Fibroblast of peridontal ligament (primary cell): ENCODE data around the gene MAP3K9.
"Not testable (repeated sequence)": the region's sequence is repeated elsewhere in the genome, so short reads cannot be mapped to it uniquely, and the experiment has no call there.

Experiments used
- DNase-seq: peaks from one replicate; pipeline ENCODE4 v3.0.0-alpha.2; 2010; ENCODE audit errors: extremely low read depth

The MAP3K9 gene

DNA sequence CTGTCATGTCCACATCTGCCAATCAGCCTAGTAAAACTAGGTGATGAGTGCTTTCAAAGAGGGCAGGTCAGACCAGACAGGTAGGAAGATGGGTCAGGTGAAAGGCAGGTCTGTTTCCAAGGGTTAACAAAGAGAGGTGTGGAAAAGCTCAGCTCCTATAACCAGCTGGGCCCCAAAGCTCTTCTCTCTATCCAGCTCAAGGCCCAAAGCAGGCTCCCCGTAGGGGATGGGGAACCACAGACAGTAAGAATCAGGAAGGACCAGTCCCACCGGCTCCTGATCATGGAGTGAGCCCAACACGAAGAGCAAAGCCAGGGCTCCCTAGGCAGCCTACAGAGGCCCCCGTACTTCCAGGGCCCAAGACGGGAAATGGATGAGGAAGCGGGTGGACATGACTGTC lies 84.4 kb downstream of the MAP3K9 start:
- DNase-seq: no peak

DNA sequence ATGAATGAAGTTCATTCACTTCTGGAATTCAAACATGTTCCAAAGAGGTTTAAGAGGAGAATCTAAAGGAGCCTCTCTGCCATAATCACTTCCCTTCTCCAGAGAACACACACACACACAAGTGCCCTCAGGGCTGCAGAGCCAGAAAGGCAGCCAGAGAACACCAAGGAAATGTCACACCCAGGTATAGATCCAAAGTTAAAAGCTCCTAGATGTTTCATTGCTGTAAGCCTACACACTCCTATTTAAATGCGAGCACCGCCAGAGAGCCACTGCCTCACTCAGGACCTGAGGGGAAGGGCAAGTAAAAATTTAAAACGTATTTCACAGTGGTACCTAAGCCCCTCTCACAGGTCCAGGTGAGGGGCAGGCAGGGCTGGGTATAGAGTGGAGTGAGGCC lies 85.2 kb downstream of the MAP3K9 start:
- no peak for DNase-seq

DNA sequence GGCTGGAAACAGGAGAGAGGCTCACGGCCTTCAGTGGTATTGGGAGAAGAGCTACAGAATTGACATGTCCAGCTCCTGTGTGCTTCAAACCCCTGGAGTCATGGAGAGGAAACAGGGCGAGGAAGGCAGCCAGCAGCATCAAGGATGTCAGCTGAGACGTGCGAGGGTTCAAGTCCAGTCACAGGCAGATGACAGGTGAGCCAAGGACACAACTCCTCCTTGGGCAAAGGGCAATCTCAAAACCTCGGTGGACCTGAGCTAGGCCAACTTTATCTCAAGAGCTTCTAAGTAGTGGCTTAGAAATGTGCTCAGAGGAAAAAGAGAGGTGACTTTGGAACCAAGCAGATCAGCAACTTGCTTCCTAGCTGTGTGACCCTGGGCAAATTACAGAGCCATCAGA lies 86.0 kb downstream of the MAP3K9 start:
- DNase-seq: no peak

DNA sequence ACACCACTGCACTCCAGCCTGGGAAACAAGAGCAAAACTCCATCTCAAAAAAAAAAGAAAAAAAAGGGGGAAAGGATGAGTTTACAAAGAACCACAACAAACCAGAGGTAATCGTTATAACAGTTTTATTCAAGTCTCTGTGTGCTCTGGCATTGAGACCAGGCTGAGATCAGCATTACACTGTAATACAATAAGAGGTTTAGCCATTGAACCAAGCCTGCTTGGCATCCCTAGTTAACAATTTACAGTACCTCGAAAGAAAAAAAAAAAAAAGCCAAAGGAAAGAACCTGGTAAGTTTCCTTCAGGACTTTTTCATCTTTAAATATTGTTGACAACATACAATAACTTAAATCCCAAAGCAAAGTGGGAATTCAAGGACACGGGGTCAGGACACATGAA lies 86.9 kb downstream of the MAP3K9 start:
- DNase-seq: no peak

DNA sequence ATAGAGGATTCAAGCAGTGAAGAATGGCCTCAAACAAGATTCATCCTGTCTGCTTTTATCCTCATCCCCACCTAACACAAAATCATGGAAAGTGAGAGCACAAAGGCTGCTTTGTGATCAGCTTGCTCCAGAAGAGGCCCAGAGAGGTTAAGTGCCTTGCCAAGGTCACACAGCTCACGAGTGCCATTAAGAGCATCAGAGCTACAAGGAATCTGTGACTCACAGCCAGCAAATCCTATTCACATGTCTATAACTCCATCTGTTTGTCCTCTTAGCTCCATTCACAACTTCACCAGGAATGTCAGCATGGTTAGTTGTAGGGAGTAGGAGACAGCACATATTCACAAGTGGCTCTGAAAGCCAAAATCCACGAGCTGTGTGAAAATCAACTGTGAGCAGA lies 87.8 kb downstream of the MAP3K9 start:
- DNase-seq: no peak

DNA sequence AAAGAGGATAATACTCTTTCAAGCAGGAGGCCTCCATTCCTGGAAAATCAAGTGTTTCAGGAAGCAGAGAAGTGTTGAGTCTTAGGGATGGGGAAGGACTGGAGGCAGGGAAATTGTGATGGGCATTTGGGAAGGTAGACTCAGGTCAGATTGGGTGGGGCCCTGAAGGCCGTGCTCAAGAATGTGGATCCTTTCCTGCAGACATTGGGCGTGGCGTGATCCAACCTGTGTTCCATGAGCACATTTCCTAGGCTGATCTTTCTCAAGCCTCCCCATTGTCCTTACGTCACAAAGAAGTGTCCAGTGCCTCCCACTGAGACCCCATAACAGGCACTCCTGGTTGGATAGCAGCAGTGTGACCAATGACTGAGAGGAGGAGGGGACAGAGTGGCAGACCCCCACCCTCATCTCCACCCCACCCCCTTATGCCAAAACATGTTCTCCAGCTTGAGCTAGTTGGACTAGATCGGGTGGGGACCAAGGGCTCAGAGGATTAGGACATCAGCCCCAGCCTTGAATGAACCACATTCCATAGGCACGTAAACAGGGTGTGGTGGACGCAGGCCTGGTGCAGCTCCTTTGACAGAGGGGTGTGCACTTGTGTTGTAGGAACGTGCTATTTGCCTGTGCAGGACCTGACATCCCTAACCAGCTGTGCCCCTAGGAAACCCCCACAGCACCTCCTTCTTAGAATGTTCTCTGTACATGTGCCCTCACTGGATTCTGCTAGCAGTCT lies 90.8 kb downstream of the MAP3K9 start:
- DNase-seq: no peak

DNA sequence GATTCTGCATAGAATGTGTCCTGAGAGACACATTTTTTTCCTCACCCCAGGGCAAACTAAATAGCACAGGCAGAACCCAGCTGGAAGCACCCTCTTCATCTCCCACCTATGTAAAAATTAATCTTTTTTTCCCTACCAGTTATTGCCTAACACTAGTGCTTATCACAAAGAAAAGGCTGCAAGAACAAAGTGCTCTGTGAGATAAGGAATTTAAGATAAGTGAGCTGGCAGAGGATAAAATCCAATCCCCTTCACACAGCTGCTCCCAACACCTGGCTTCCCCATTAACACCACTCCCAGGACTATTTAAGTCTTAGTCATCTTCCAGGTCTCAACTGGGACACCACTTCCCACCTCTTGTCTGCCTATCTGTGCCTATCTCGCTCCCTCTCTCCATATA lies 92.4 kb downstream of the MAP3K9 start:
- DNase-seq: no peak

DNA sequence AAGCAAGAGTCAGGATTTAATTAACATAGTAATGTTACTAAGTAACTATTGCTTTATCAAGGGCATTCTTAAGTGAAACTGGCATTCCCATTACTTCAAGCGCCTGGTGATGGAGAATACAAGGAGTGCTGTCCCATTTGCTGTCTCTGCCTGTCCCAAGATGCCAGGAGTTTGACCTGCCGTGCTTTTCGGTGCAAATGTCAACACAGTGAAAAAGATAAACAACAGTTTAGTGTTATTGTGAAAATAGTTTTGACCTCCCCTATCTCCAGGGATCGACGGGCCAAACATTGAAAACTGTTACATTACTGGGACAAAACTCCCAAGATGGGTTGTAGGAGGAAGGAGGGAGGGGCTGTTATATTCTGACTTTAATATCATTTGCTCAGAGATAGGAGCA lies 92.8 kb downstream of the MAP3K9 start:
- DNase-seq: no peak

DNA sequence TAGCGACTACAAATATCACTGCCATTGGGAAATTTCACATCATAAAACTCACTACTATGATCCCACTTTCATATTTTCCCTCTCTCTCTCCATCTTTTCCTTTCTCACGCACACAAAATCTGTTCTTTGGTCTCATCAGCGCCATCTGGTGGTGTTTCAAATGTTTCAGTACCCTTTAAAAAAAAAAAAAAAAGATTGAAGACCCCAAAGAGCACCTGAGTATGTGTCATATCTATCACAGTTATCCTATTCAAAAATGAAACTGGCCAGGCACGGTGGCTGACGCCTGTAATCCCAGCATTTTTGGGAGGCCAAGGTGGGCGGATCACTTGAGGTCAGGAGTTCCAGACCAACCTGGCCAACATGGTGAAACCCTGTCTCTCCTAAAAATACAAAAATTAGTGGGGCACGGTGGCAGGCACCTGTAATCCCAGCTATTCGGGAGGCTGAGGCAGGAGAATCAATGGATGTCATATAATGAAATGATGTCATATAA lies 95.2 kb downstream of the MAP3K9 start:
- DNase-seq: peak; percentile 75

DNA sequence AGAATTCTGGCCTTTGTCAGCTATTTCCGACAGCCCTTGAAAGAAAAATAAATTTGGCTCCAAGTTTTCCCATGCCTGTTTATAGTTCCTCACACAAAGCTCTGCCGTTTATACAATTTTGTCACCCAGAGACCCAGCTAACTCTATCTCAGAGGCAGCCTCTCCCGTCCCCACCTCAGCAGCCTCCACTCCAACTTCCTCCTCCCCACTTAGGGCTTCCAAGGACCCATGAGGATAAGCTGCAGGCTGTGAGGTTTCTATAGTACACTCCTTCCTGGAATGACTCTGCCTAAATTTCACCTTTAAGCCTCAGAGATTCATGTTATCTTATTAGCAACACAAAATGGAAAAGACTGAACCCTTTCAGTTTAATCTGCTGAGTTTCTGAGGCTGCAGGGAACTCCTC lies 95.8 kb downstream of the MAP3K9 start:
- no peak for DNase-seq

DNA sequence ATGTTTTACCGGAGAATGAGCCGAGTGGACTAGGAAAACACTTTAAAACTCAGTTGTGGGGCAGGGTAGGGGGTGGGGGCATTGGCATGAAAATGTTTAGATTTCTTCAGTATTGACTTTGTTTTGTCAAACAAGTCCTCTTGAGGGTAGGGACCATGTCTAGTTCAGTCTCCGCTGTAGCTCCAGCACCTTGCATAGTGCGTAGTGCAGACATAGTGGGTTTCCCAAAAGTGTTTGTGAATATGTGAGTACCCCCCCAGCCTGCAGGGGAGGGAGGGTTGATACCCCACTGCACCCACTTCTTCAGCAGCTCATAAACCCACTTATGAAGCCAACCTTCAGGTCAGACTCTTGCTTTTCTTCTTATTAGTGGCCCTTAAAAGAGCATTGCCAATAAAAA lies 96.2 kb downstream of the MAP3K9 start:
- no peak for DNase-seq

DNA sequence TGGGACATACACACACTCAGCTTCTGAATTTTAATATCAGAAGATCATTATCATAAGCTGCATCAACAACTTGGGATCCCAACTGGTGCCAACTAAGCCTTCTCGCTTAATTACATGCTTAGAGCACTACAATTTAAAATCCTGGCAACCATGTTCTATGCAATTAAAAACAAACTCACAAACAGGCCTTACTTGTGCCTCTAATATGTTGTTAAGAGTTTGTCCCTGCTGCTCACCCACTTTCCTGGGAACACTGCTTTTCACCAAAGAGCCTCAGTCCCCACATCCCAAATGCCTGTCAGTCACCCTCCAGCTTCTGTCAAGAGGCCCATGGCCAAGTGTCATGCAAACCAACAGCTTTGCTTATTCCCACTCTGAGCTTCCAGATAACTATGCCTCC lies 97.9 kb downstream of the MAP3K9 start:
- no peak for DNase-seq

DNA sequence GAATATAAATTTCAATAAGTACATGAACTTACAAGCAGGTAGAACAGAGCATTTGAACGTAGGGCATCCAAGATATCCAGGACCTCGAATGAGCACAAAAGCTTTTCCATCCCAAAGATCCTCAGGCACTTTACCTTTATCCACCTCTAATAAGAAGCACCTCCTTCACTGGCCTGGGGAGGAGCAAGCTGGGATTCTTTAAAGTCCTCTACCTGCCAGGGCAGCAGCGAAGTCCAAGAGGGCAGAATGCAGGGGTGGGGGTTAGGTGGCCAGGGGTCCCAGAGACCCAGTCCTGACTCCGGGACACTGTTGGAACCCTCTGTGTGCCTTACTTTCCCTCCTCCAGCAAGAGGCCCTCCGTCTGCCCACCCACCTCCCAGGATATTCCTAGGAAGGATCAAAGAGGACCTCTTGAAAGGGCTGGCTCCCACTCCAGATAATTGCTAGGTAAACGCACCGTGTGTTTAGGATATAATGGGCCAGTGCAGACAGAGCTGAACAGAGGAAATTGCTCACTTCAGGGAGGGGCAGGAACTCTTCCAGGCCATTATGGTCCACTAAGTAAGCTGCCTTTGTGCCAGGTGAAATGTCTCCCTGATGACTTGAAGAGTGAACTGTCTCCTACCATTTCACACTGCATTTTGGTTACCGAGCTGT lies 99.5 kb downstream of the MAP3K9 start:
- no peak for DNase-seq

DNA sequence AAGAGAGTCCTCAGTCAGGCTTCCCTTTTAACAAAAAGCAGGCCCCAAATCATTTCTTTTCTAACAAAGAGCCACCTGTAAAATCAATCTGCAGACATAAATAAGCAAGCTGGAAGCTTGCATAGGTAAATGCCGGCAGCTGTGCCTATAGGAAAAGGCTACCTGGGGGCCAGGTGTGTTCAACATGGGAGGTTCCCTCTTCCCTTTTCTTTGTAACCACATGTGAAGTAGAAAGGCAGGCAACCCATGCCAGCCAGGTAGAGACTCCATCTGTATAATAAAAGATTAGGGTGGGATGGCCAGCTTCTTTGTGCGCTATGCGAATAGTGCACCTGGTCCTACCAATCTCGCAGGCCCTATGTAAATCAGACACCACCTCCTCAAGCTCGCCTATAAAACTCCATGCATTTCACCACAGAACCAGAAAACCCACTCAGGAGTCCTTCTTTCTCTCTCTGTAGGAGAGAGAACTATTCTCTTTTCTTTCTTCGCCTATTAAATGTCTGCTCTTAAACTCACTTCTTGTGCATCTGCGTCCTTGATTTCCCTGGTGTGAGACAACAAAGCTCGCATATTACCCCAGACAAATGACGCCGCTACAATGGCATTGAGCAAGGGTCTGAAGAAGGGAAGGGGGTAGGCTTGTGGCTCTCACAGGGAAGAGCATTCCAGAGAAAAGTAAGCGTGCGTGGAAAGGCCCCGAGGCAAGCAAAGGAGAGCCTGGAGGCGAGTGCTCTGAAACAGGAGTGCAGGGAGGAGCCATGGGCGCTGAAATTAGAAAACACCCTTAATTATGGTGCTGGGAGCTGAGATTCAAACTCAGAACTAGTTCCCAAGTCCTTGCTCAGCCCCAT lies 100.4 kb downstream of the MAP3K9 start:
- DNase-seq: no peak

DNA sequence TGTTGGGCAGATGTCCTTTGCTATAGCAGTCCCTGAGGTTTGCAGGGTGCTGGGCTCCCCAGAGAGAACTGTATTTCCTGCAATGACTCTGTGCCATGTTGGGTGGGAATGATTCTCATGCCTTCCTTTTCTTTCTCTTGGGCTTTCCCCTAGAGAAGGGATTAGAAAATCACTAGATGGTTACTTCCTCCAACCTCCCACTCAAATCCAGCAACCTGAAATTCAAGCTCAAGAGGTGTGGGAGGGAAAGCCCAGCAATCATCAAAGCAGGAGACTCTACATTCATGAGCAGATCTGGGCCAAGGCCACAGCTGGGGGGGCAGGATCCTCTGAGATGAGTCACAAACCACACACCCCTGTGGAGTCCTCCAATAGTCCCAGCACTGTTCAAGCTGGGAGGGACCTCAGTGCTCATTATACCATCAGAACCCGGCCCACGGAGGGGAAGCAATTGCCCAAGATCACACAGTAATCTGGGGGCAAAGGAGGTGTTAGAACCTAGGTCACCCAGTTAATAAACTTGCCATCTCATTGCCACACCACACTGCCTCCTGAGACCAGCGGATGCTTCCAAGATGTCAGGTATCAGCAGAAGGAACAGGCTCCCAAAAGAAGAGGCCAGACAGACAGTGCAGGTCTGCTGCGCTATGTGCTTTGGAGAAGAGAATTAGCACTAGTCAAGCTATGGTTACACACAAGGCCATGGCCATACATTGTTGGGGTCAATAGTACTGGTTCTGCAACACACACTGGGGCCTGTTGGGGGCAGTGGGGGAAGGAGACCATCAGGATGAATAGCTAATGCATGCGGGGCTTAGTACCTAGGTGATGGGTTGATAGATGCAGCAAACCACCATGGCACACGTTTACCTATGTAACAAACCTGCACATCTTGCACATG lies 101.9 kb downstream of the MAP3K9 start:
- DNase-seq: peak; percentile 35

DNA sequence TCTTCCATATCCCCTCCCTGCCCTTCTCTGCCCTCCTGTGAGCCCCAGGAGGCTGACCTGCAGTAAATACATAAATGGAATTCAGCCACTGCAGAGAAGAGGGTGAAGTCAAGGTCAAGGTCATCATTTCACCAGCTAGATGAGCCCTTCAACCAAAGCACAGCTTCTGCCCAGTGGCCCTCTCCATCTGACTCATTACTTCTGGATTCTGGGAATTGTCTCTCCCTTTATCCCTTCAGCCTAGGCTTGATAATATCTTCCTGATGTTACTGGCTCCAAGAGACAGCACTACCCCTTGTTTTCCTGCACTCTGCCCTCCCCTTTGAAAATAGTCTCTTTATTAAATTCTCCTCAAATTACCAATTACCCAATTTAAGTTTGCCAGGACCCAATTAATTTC lies 103.1 kb downstream of the MAP3K9 start:
- DNase-seq: peak; percentile 11

DNA sequence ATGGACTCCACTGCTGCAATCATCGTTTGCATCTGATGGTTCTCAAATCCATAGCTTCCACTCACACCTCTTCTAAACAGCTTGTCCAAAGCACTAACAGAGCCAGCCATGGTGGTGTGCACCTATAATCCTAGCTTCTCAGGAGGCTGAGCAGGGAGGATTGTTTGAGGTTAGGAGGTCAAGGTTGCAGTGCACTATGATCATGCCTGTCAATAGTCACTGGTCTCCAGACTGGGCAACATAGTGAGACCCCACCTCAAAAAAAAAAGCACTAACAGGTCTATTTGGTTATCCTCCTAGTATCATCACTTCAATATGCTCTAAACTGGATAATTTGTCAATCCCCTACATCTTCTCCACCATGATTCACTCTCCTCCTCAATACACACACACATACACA lies 104.4 kb downstream of the MAP3K9 start:
- DNase-seq: no peak

DNA sequence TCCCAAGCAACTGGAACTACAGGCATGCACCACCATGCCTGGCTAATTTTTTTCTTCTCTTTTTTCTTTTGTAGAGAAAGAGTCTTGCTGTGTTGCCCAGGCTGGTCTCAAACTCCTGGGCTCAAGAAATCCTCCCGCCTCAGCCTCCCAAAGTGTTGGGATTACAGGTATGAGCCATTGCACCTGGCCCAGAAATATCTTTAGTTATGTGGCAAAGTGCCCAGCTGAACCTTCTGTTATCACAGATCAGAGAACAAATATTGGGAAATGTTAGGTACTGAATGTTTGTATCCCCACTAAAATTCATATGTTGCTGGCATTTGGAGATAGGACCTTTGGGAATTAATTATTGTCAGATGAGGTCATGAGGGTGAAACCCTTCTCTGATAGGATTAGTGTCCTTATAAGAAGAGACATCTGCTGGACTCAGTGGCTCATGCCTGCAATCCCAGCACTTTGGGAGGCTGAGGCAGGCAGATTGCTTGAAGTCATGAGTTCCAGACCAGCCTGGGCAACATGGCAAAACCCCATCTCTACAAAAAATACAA lies 105.6 kb downstream of the MAP3K9 start:
- not testable (repeated sequence) for DNase-seq

DNA sequence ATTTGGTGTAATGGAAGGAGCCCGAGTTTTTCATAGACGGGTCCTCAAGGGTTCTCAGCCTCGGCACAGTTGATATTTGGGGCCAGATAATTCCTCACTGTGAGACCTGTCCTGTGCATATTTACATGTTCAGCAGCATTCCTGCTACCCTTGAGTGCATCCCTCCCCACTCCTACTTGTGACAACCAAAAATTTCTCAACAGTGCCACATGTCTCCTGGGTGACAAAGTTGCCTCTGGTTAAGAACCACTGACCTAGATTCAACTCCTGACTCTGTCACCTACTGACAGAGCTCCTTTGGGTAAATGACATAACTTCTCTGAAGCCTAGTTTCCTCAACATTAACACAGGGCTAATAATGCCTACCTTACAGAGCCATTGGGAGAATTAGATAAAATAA lies 107.2 kb downstream of the MAP3K9 start:
- DNase-seq: no peak

DNA sequence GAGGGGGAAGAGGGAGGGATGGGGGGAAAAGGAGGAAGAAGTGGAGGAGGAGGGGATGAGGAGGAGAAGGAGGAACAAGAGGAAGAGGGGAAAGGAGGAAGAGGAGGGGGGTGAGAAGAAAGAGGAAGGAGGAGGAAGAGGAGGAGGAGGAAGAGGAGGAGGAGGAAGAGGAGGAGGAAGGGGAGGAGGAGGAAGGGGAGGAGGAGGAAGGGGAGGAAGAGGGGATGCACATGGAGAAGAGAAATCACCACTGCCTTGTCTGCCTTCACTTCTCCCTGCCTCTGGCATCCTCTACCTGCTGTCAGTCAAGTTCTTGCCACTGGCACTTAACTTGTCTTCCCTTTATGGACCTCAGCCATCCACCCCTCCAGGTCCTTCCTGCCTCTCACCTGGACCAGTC lies 107.7 kb downstream of the MAP3K9 start:
- no peak for DNase-seq

DNA sequence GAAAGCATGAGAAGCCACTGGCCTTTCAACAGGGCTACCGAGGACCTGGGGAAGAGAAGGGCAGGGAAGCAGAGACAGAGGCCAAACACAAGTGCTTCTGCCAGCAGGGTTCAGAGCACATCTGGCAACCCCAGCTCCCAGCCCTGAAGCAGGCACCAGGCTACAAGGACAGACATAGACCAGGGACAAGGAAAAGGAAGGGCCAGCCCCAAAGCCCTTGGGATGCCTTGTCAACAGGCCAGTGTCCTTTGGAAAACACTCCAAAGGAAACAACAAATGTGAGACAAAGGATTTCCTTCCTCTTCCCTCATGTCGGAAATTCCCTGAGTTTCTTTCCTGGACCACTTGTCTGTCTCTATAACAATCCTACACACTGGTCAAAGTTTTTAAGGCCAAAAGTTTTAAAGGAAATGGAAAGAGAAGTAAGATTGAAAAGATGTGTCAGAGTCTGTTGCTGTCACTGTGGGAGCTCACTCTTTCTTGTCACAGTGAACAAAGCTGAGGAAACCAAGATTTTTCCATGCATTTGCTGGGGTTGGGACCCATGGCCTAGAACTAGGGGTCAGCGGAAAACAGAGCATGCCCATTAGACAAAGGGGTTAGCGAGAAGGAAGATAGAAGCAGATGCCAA lies 108.2 kb downstream of the MAP3K9 start:
- no peak for DNase-seq
